MM.1S (cell line): ENCODE results near the gene RCOR1.

ENCODE experiments used
- EZH2 ChIP-seq: fragments of 300-600 bp; sonication (generic); optimal IDR thresholded peaks from 2 replicates; pipeline ENCODE3; 2017; ENCODE audit warnings: low read depth, mild to moderate bottlenecking, antibody characterized with exemption, low read length, mixed read lengths
- EZH2phosphoT487 ChIP-seq: fragments of 300-600 bp; sonication (generic); IDR thresholded peaks from 2 replicates; pipeline ENCODE4 v1.6.1; 2018; ENCODE audit warnings: antibody characterized with exemption, low read length
- TF ChIP-seq, protein P1 (sequence below): fragments of 300-600 bp; sonication (generic); IDR thresholded peaks from 2 replicates; pipeline ENCODE4 v1.5.1; 2016; ENCODE audit warnings: antibody characterized with exemption, low read length, mixed read lengths

- TF ChIP-seq EZH2 (no peak), EZH2phosphoT487 (no peak)
- TF ChIP-seq, protein P1, sequence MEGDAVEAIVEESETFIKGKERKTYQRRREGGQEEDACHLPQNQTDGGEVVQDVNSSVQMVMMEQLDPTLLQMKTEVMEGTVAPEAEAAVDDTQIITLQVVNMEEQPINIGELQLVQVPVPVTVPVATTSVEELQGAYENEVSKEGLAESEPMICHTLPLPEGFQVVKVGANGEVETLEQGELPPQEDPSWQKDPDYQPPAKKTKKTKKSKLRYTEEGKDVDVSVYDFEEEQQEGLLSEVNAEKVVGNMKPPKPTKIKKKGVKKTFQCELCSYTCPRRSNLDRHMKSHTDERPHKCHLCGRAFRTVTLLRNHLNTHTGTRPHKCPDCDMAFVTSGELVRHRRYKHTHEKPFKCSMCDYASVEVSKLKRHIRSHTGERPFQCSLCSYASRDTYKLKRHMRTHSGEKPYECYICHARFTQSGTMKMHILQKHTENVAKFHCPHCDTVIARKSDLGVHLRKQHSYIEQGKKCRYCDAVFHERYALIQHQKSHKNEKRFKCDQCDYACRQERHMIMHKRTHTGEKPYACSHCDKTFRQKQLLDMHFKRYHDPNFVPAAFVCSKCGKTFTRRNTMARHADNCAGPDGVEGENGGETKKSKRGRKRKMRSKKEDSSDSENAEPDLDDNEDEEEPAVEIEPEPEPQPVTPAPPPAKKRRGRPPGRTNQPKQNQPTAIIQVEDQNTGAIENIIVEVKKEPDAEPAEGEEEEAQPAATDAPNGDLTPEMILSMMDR, result no peak
These were observed 13.8 kb downstream of the RCOR1 start for GRCh38 chr14:102606296-102606695.
